ENCODE data around the gene AKR1D1. TPM values are rescaled to one million over a fixed set of nuclear protein-coding genes. Genes with fewer than 3 reads are reported as not detected.
A peak's percentile ranks its signal among the peaks of the same experiment; 100 is the strongest.

AKR1D1 gene
- total RNA-seq, 1 experiment from 2014 or later, result 0.10 TPM

- POLR2A ChIA-PET, result no interaction called here
- H3K9me3 ChIP-seq (ENCODE audit: control insufficient read depth in 1 of 2, insufficient read depth in 1 of 2, low read depth in 1 of 2, low read length in 2 of 2), result no peaks in the 10 kb centered on the region
- no peak overlapping the region for H3K9ac ChIP-seq (ENCODE audit: low read length)
- CTCF ChIA-PET, result no interaction called here
- no peak for DNase-seq (ENCODE audit: low read depth, low spot score)
- H2AFZ ChIP-seq (ENCODE audit: low read depth, low read length, poor library complexity, severe bottlenecking), result no peak overlapping the region
- no peaks in the 10 kb centered on the region for H3K79me2 ChIP-seq (ENCODE audit: insufficient read depth, low read length)
- intact Hi-C loops (cut with micrococcal nuclease), result no loop called here
- no peaks in the 10 kb centered on the region for H3K27me3 ChIP-seq (ENCODE audit: insufficient read depth, low read length)
- H3K4me1 ChIP-seq (ENCODE audit: control insufficient read depth in 1 of 2, insufficient read depth in 2 of 2, low read length in 2 of 2), result peaks cover 0 to 6% of the 10 kb centered on the region in 2 experiments; a peak in 1 of 4 replicates
- RAD21 ChIA-PET (ENCODE audit: low non-redundant PET in 1 of 2, low total read pairs in 2 of 2, uncharacterized antibody in 2 of 2, unreplicated experiment in 2 of 2), result no interaction called here
- H3K9me2 ChIP-seq (ENCODE audit: insufficient read depth), result no peaks in the 10 kb centered on the region
- no peak overlapping the region for H3K27ac ChIP-seq (ENCODE audit: low read depth, low read length)
- H3K4me3 ChIP-seq (replicated peaks in 1 of 2; ENCODE audit: low read depth in 1 of 2, low read length in 2 of 2), result no peak overlapping the region
- no peak for ATAC-seq
- H3K4me2 ChIP-seq (ENCODE audit: low read length), result no peak overlapping the region
- TF ChIP-seq SP1 (IDR thresholded peaks at IDR 0.05; ENCODE audit: low read depth), result no peak
- TF ChIP-seq SRF (IDR thresholded peaks at IDR 0.05; ENCODE audit: low read depth), result no peak
- no peak for TF ChIP-seq ELF1 (IDR thresholded peaks at IDR 0.05; ENCODE audit: borderline replicate concordance, low read depth)
- TF ChIP-seq CBX3 (IDR thresholded peaks at IDR 0.05; ENCODE audit: low read depth), result no peak
- no peak for TF ChIP-seq REST (IDR thresholded peaks at IDR 0.05; ENCODE audit: low read depth)
- no TSS peak for BruUV-seq (replicated peaks)
- no peaks in the 10 kb centered on the region for H3K36me3 ChIP-seq (ENCODE audit: control insufficient read depth in 1 of 2, insufficient read depth in 2 of 2, low read length in 2 of 2)
- no peaks in the 10 kb centered on the region for H4K20me1 ChIP-seq (ENCODE audit: insufficient read depth)
Observed at GRCh38 chr7:138115047-138115446, 38.8 kb downstream of the AKR1D1 start.

- DNase-seq (ENCODE audit: low read depth, low spot score), result no peak
- Histone ChIP-seq H3K4me1 (ENCODE audit: control insufficient read depth in 1 of 2, insufficient read depth in 2 of 2, low read length in 2 of 2) (peaks cover 0 to 6% of the 10 kb centered on the region in 2 experiments; a peak in 1 of 4 replicates), H2AFZ (ENCODE audit: low read depth, low read length, poor library complexity, severe bottlenecking) (no peak overlapping the region), H3K79me2 (ENCODE audit: insufficient read depth, low read length) (no peaks in the 10 kb centered on the region), H3K9me2 (ENCODE audit: insufficient read depth) (no peaks in the 10 kb centered on the region), H3K36me3 (ENCODE audit: control insufficient read depth in 1 of 2, insufficient read depth in 2 of 2, low read length in 2 of 2) (no peaks in the 10 kb centered on the region), H3K4me3 (replicated peaks in 1 of 2; ENCODE audit: low read depth in 1 of 2, low read length in 2 of 2) (no peak overlapping the region), H3K4me2 (ENCODE audit: low read length) (no peak overlapping the region), H3K9ac (ENCODE audit: low read length) (no peak overlapping the region), H3K9me3 (ENCODE audit: control insufficient read depth in 1 of 2, insufficient read depth in 1 of 2, low read depth in 1 of 2, low read length in 2 of 2) (no peaks in the 10 kb centered on the region), H3K27me3 (ENCODE audit: insufficient read depth, low read length) (no peaks in the 10 kb centered on the region), H3K27ac (ENCODE audit: low read depth, low read length) (no peak overlapping the region), H4K20me1 (ENCODE audit: insufficient read depth) (no peaks in the 10 kb centered on the region)
- BruUV-seq (replicated peaks), result no TSS peak
- CTCF ChIA-PET, result no interaction called here
- RAD21 ChIA-PET (ENCODE audit: low non-redundant PET in 1 of 2, low total read pairs in 2 of 2, uncharacterized antibody in 2 of 2, unreplicated experiment in 2 of 2), result no interaction called here
- peak; percentile 52 for ATAC-seq
- intact Hi-C loops (cut with micrococcal nuclease), result no loop called here
- POLR2A ChIA-PET, result no interaction called here
- TF ChIP-seq FOSL1 (IDR thresholded peaks at IDR 0.05; ENCODE audit: low read depth) (peak; percentile 32; the same call in 1 of the 2 replicates), MAX (IDR thresholded peaks at IDR 0.05) (0 out of 2 replicates have a peak, but pooled peaks have one; percentile 29), JUND (IDR thresholded peaks at IDR 0.05) (no peak)
Observed at GRCh38 chr7:138116141-138116540, 39.9 kb downstream of the AKR1D1 start.
